Measurements from ENCODE around the gene CEP76.
A peak's percentile ranks its signal among the peaks of the same experiment; 100 is the strongest.
"Not testable (repeated sequence)": the region's sequence is repeated elsewhere in the genome, so short reads cannot be mapped to it uniquely, and the experiment has no call there.

Gene CEP76

GRCh38 chr18:12703096-12703567 is 609 bp upstream of the CEP76 start:
- no peak for DNase-seq (ENCODE audit: low read depth in 2 of 2)

GRCh38 chr18:12701161-12701560 is 1.4 kb downstream of the CEP76 start:
- no peak for DNase-seq (ENCODE audit: low read depth in 2 of 2)

GRCh38 chr18:12699747-12700146 is 2.8 kb downstream of the CEP76 start:
- no peak for DNase-seq (ENCODE audit: low read depth in 2 of 2)

- DNase-seq (ENCODE audit: low read depth in 2 of 2), result no peak
Measured at GRCh38 chr18:12694032-12694431, 8.5 kb downstream of the CEP76 start.

- DNase-seq (ENCODE audit: low read depth in 2 of 2), result no peak
Measured at GRCh38 chr18:12692206-12692605, 10.3 kb downstream of the CEP76 start.

- no peak for DNase-seq (ENCODE audit: low read depth in 2 of 2)
Measured at GRCh38 chr18:12689256-12689850, 13.2 kb downstream of the CEP76 start.

- DNase-seq (ENCODE audit: low read depth in 2 of 2), result no peak
Measured at GRCh38 chr18:12686100-12686499, 16.4 kb downstream of the CEP76 start.

- no peak for DNase-seq (ENCODE audit: low read depth in 2 of 2)
Measured at GRCh38 chr18:12679183-12679786, 23.2 kb downstream of the CEP76 start.

GRCh38 chr18:12668041-12668440 is 34.5 kb downstream of the CEP76 start:
- DNase-seq (ENCODE audit: low read depth in 2 of 2), result no peak

- DNase-seq (ENCODE audit: low read depth in 2 of 2), result peak in 1 of 2 donors; percentile 24
Measured at GRCh38 chr18:12659904-12660605, 42.5 kb downstream of the CEP76 start.

GRCh38 chr18:12658426-12659138 is 43.9 kb downstream of the CEP76 start:
- peak in 1 of 2 donors; percentile 5 for DNase-seq (ENCODE audit: low read depth in 2 of 2)

- peak; percentile 12 to 20 for DNase-seq (ENCODE audit: low read depth in 2 of 2)
Measured at GRCh38 chr18:12657684-12658425, 44.7 kb downstream of the CEP76 start, which contains the start of gene SPIRE1. Gene SPIRE1, minus strand, starts transcription at chr18:12658107. Its CDS starts 241 bp downstream, at chr18:12657866.

- DNase-seq (ENCODE audit: low read depth in 2 of 2), result peak; percentile 7 to 22
Measured at GRCh38 chr18:12656938-12657683, 45.4 kb downstream of the CEP76 start.

- DNase-seq (ENCODE audit: low read depth in 2 of 2), result no peak
Measured at GRCh38 chr18:12656605-12656937, 46.0 kb downstream of the CEP76 start.

GRCh38 chr18:12654971-12655370 is 47.6 kb downstream of the CEP76 start:
- DNase-seq (ENCODE audit: low read depth in 2 of 2), result no peak

GRCh38 chr18:12652861-12653401 is 49.6 kb downstream of the CEP76 start:
- DNase-seq (ENCODE audit: low read depth in 2 of 2), result no peak

- no peak for DNase-seq (ENCODE audit: low read depth in 2 of 2)
Measured at GRCh38 chr18:12651651-12652050, 50.9 kb downstream of the CEP76 start.

- no peak for DNase-seq (ENCODE audit: low read depth in 2 of 2)
Measured at GRCh38 chr18:12647773-12648172, 54.8 kb downstream of the CEP76 start.

GRCh38 chr18:12645751-12646203 is 56.7 kb downstream of the CEP76 start:
- no peak for DNase-seq (ENCODE audit: low read depth in 2 of 2)

- DNase-seq (ENCODE audit: low read depth in 2 of 2), result no peak
Measured at GRCh38 chr18:12645254-12645653, 57.3 kb downstream of the CEP76 start.

- DNase-seq (ENCODE audit: low read depth in 2 of 2), result not testable (repeated sequence)
Measured at GRCh38 chr18:12643756-12644155, 58.8 kb downstream of the CEP76 start.
